GM19452 (cell line): ENCODE data around the gene PALS1.

Experiments
- ATAC-seq: cut with Tn5 transposase; IDR thresholded peaks from one replicate; pipeline ENCODE4 v1.9.1; 2021; ENCODE audit not compliant: unreplicated experiment

PALS1 gene

GRCh38 chr14:67241411-67242167 is at the start of gene PALS1:
TSS of gene PALS1 (plus strand) at chr14:67241435. CDS start at chr14:67279171, 37,736 bp downstream.
- peak; percentile 42 for ATAC-seq

GRCh38 chr14:67191768-67192290 is 49.4 kb upstream of the PALS1 start:
- ATAC-seq = no peak

- ATAC-seq = no peak
Observed at GRCh38 chr14:67192366-67192765, 48.9 kb upstream of the PALS1 start.

- ATAC-seq = no peak
Observed at GRCh38 chr14:67195279-67195678, 46.0 kb upstream of the PALS1 start.

- no peak for ATAC-seq
Observed at GRCh38 chr14:67199016-67199415, 42.2 kb upstream of the PALS1 start.

- ATAC-seq = no peak
Observed at GRCh38 chr14:67207810-67208209, 33.4 kb upstream of the PALS1 start.

- no peak for ATAC-seq
Observed at GRCh38 chr14:67218126-67218525, 23.1 kb upstream of the PALS1 start.

GRCh38 chr14:67221248-67221981 is 19.8 kb upstream of the PALS1 start:
- ATAC-seq = no peak

GRCh38 chr14:67221982-67222328 is 19.3 kb upstream of the PALS1 start:
- ATAC-seq = no peak

- no peak for ATAC-seq
Observed at GRCh38 chr14:67225523-67225922, 15.7 kb upstream of the PALS1 start.

- ATAC-seq = no peak
Observed at GRCh38 chr14:67228325-67228984, 12.8 kb upstream of the PALS1 start.

- ATAC-seq = no peak
Observed at GRCh38 chr14:67232066-67232465, 9.2 kb upstream of the PALS1 start.

- no peak for ATAC-seq
Observed at GRCh38 chr14:67232621-67233020, 8.6 kb upstream of the PALS1 start.

- no peak for ATAC-seq
Observed at GRCh38 chr14:67237591-67237990, 3.6 kb upstream of the PALS1 start.

GRCh38 chr14:67239582-67239981 is 1.7 kb upstream of the PALS1 start:
- no peak for ATAC-seq

GRCh38 chr14:67240168-67240932 is 885 bp upstream of the PALS1 start:
- peak; percentile 7 for ATAC-seq

- ATAC-seq = peak; percentile 96
Observed at GRCh38 chr14:67240978-67241410, 241 bp upstream of the PALS1 start.

- no peak for ATAC-seq
Observed at GRCh38 chr14:67242168-67242420, 859 bp downstream of the PALS1 start.

- ATAC-seq = no peak
Observed at GRCh38 chr14:67245104-67245503, 3.9 kb downstream of the PALS1 start.

GRCh38 chr14:67251573-67252226 is 10.5 kb downstream of the PALS1 start:
- ATAC-seq = no peak
